SK-N-SH treated with all-trans-retinoic acid at 6 μM for 48 hours (cell line): ENCODE data around the gene AGBL3.
"Not testable (repeated sequence)": the region's sequence is repeated elsewhere in the genome, so short reads cannot be mapped to it uniquely, and the experiment has no call there.

Experiments used
- ATAC-seq: fragments of 200-7000 bp; cut with Tn5 transposase; 3 replicates; pipeline ENCODE4 v1.9.1; 2020; ENCODE audit warnings: mild to moderate bottlenecking, moderate library complexity
- ARNTL ChIP-seq: fragments of 450-650 bp; formaldehyde crosslinking; IDR thresholded peaks from 2 replicates; pipeline ENCODE4 v1.5.0; 2020; ENCODE audit warnings: low read depth, mild to moderate bottlenecking, moderate library complexity, borderline replicate concordance
- BACH2 ChIP-seq: fragments of 250-450 bp; sonication (Bioruptor Pico); IDR thresholded peaks from 2 replicates; pipeline ENCODE4 v1.9.0; 2021; ENCODE audit warnings: mild to moderate bottlenecking, borderline replicate concordance
- CSDC2 ChIP-seq: fragments of 250-450 bp; sonication (Bioruptor Pico); IDR thresholded peaks from 2 replicates; pipeline ENCODE4 v1.5.0; 2020; ENCODE audit warnings: mild to moderate bottlenecking, moderate library complexity
- CSRNP3 ChIP-seq: fragments of 250-450 bp; sonication (Bioruptor Pico); IDR thresholded peaks from 2 replicates; pipeline ENCODE4 v1.5.1; 2021; ENCODE audit warnings: mild to moderate bottlenecking, moderate library complexity
- ESRRG ChIP-seq: fragments of 250-450 bp; sonication (Bioruptor Pico); IDR thresholded peaks from 2 replicates; pipeline ENCODE4 v1.6.1; 2021; ENCODE audit warnings: mild to moderate bottlenecking
- GLIS3 ChIP-seq: fragments of 250-450 bp; sonication (Bioruptor Pico); IDR thresholded peaks from 2 replicates; pipeline ENCODE4 v1.5.0; 2020; ENCODE audit warnings: mild to moderate bottlenecking, moderate library complexity
- ISL1 ChIP-seq: fragments of 250-450 bp; sonication (Bioruptor Pico); IDR thresholded peaks from 2 replicates; pipeline ENCODE4 v2.1.2; 2022; ENCODE audit warnings: mild to moderate bottlenecking, moderate library complexity
- OSR1 ChIP-seq: fragments of 250-450 bp; sonication (Bioruptor Pico); IDR thresholded peaks from 2 replicates; pipeline ENCODE4 v1.8.0; 2022; ENCODE audit warnings: moderate library complexity, mild to moderate bottlenecking, inconsistent platforms
- POU6F1 ChIP-seq: fragments of 250-450 bp; sonication (Bioruptor Pico); IDR thresholded peaks from 2 replicates; pipeline ENCODE4 v1.8.0; 2021; ENCODE audit warnings: low read depth, mild to moderate bottlenecking, moderate library complexity, borderline replicate concordance
- PPARA ChIP-seq: fragments of 250-450 bp; sonication (Bioruptor Pico); IDR thresholded peaks from 2 replicates; pipeline ENCODE4 v1.5.0; 2020; ENCODE audit warnings: mild to moderate bottlenecking, borderline replicate concordance
- RARB ChIP-seq: fragments of 250-450 bp; sonication (Bioruptor Pico); IDR thresholded peaks from 2 replicates; pipeline ENCODE4 v1.8.0; 2021; ENCODE audit warnings: mild to moderate bottlenecking, moderate library complexity
- SNAI2 ChIP-seq: fragments of 250-450 bp; sonication (Bioruptor Pico); IDR thresholded peaks from 2 replicates; pipeline ENCODE4 v1.5.0; 2020; ENCODE audit warnings: mild to moderate bottlenecking, moderate library complexity
- TCF4 ChIP-seq: fragments of 250-450 bp; sonication (Bioruptor Pico); IDR thresholded peaks from 2 replicates; pipeline ENCODE4 v1.8.0; 2021; ENCODE audit warnings: mild to moderate bottlenecking, moderate library complexity, borderline replicate concordance
- TSHZ2 ChIP-seq: fragments of 250-450 bp; sonication (Bioruptor Pico); IDR thresholded peaks from 2 replicates; pipeline ENCODE4 v1.5.0; 2020; ENCODE audit warnings: mild to moderate bottlenecking, moderate library complexity
- ZFP30 ChIP-seq: fragments of 450-650 bp; formaldehyde crosslinking; IDR thresholded peaks from 2 replicates; pipeline ENCODE4 v1.5.0; 2022; ENCODE audit warnings: mild to moderate bottlenecking, moderate library complexity
- ZNF565 ChIP-seq: fragments of 450-650 bp; formaldehyde crosslinking; conservative IDR thresholded peaks from 2 replicates; pipeline ENCODE4 v1.5.0; 2020; ENCODE audit warnings: low read depth, mild to moderate bottlenecking, moderate library complexity
- ZNF70 ChIP-seq: fragments of 450-650 bp; formaldehyde crosslinking; IDR thresholded peaks from 2 replicates; pipeline ENCODE4 v1.5.0; 2020; ENCODE audit warnings: mild to moderate bottlenecking, moderate library complexity
- ZNF8 ChIP-seq: fragments of 450-650 bp; formaldehyde crosslinking; IDR thresholded peaks from 2 replicates; pipeline ENCODE4 v1.5.0; 2020; ENCODE audit warnings: mild to moderate bottlenecking, moderate library complexity

The AGBL3 gene

GRCh38 chr7:134968110-134968509 lies 18.2 kb upstream of the AGBL3 start:
- TF ChIP-seq CSDC2 (CRISPR knock-in tag) (no peak), CSRNP3 (CRISPR knock-in tag) (no peak), BACH2 (no peak)

GRCh38 chr7:134981645-134982044 lies 4.7 kb upstream of the AGBL3 start:
- not testable (repeated sequence) for ATAC-seq

More at GRCh38 chr7:134968110-134968509, 18.2 kb upstream of the AGBL3 start:
- ATAC-seq = no peak

- TF ChIP-seq CSRNP3 (CRISPR knock-in tag) = 0 out of 2 replicates have a peak, but pooled peaks have one; percentile 40
- TF ChIP-seq ISL1 (CRISPR knock-in tag) = no peak
- TF ChIP-seq OSR1 (CRISPR knock-in tag) = no peak
- TF ChIP-seq ZNF70 (CRISPR knock-in tag) = no peak
- peak; percentile 49; the same call in 1 of the 2 replicates for TF ChIP-seq SNAI2
- no peak for TF ChIP-seq ZNF565 (CRISPR knock-in tag)
- no peak for TF ChIP-seq RARB (CRISPR knock-in tag)
- TF ChIP-seq CSDC2 (CRISPR knock-in tag) = peak; percentile 78; the same call in 1 of the 2 replicates
- no peak for TF ChIP-seq ZFP30 (CRISPR knock-in tag)
- no peak for TF ChIP-seq ARNTL (CRISPR knock-in tag)
- TF ChIP-seq POU6F1 (CRISPR knock-in tag) = no peak
- peak; percentile 76; the same call in 1 of the 2 replicates for TF ChIP-seq GLIS3
- no peak for TF ChIP-seq TSHZ2 (CRISPR knock-in tag)
These were observed 380 bp upstream of the AGBL3 start for GRCh38 chr7:134985894-134986362.

GRCh38 chr7:134988161-134988560 lies 1.9 kb downstream of the AGBL3 start:
- no peak for ATAC-seq

More at GRCh38 chr7:134985894-134986362, 380 bp upstream of the AGBL3 start:
- no peak for ATAC-seq

GRCh38 chr7:134991469-134992339 lies 5.4 kb downstream of the AGBL3 start:
- TF ChIP-seq ISL1 (CRISPR knock-in tag) = no peak
- no peak for TF ChIP-seq SNAI2
- TF ChIP-seq ZNF70 (CRISPR knock-in tag) = no peak
- no peak for TF ChIP-seq ARNTL (CRISPR knock-in tag)
- no peak for TF ChIP-seq TCF4 (CRISPR knock-in tag)
- no peak for TF ChIP-seq PPARA (CRISPR knock-in tag)
- no peak for TF ChIP-seq CSRNP3 (CRISPR knock-in tag)
- no peak for TF ChIP-seq OSR1 (CRISPR knock-in tag)
- TF ChIP-seq ZNF8 (CRISPR knock-in tag) = no peak
- no peak for TF ChIP-seq ZNF565 (CRISPR knock-in tag)
- TF ChIP-seq ESRRG (CRISPR knock-in tag) = no peak
- ATAC-seq = no peak

More at GRCh38 chr7:134988161-134988560, 1.9 kb downstream of the AGBL3 start:
- TF ChIP-seq CSDC2 (CRISPR knock-in tag) = no peak
